Measurements from ENCODE around the gene SPATA46. TPM values are rescaled to one million over a fixed set of nuclear protein-coding genes. Genes with fewer than 3 reads are reported as not detected.

The SPATA46 gene
- total RNA-seq, 1 experiment from 2014 or later, result not detected

- intact Hi-C loops (cut with micrococcal nuclease), result no loop called here
- TF ChIP-seq REST (IDR thresholded peaks at IDR 0.05; ENCODE audit: low read depth), result no peak
- no peak for TF ChIP-seq SRF (IDR thresholded peaks at IDR 0.05; ENCODE audit: low read depth)
- TF ChIP-seq TCF7L2 (IDR thresholded peaks at IDR 0.05; ENCODE audit: borderline replicate concordance, extremely low read depth, insufficient read depth, insufficient read length), result no peak
- no peak for TF ChIP-seq RAD21 (IDR thresholded peaks at IDR 0.05; ENCODE audit: low read depth)
- no peak for TF ChIP-seq CEBPB (IDR thresholded peaks at IDR 0.05; ENCODE audit: low read depth)
- TF ChIP-seq SP1 (IDR thresholded peaks at IDR 0.05; ENCODE audit: low read depth), result no peak
- no peak for TF ChIP-seq ZNF274 (IDR thresholded peaks at IDR 0.05; ENCODE audit: low read depth, low read length)
- TF ChIP-seq CBX3 (IDR thresholded peaks at IDR 0.05; ENCODE audit: low read depth), result no peak
- TF ChIP-seq ZFX (IDR thresholded peaks at IDR 0.05), result no peak
- TF ChIP-seq YY1 (IDR thresholded peaks at IDR 0.05; ENCODE audit: extremely low read depth, insufficient replicate concordance, low read depth, low read length), result no peak
- no peak for TF ChIP-seq SIN3A (IDR thresholded peaks at IDR 0.05; ENCODE audit: low read depth)
- TF ChIP-seq FOSL1 (IDR thresholded peaks at IDR 0.05; ENCODE audit: low read depth), result no peak
- TF ChIP-seq CTCF (IDR thresholded peaks at IDR 0.05 in 2 of 3, conservative IDR thresholded peaks at IDR 0.05 in 1 of 3; ENCODE audit: borderline replicate concordance in 1 of 3, insufficient read depth in 1 of 3, low read depth in 2 of 3, low read length in 2 of 3), result no peak
- Histone ChIP-seq H3K27ac (ENCODE audit: low read depth, low read length) (no peak overlapping the region), H4K20me1 (ENCODE audit: insufficient read depth) (no peaks in the 10 kb centered on the region), H3K4me2 (ENCODE audit: low read length) (no peak overlapping the region), H3K9me3 (ENCODE audit: control insufficient read depth in 1 of 2, insufficient read depth in 1 of 2, low read depth in 1 of 2, low read length in 2 of 2) (no peaks in the 10 kb centered on the region), H3K79me2 (ENCODE audit: insufficient read depth, low read length) (no peaks in the 10 kb centered on the region), H3K9me2 (ENCODE audit: insufficient read depth) (no peaks in the 10 kb centered on the region), H3K4me3 (replicated peaks in 1 of 2; ENCODE audit: low read depth in 1 of 2, low read length in 2 of 2) (no peak overlapping the region), H3K9ac (ENCODE audit: low read length) (no peak overlapping the region), H3K36me3 (ENCODE audit: control insufficient read depth in 1 of 2, insufficient read depth in 2 of 2, low read length in 2 of 2) (no peaks in the 10 kb centered on the region), H3K27me3 (ENCODE audit: insufficient read depth, low read length) (no peaks in the 10 kb centered on the region), H2AFZ (ENCODE audit: low read depth, low read length, poor library complexity, severe bottlenecking) (no peak overlapping the region), H3K4me1 (ENCODE audit: control insufficient read depth in 1 of 2, insufficient read depth in 2 of 2, low read length in 2 of 2) (peaks cover 24 to 42% of the 10 kb centered on the region in 2 experiments; a peak in 3 of 4 replicates)
- BruUV-seq (replicated peaks), result no TSS peak
- POLR2A ChIA-PET, result no interaction called here
- no peak for DNase-seq (ENCODE audit: low read depth, low spot score)
- RAD21 ChIA-PET (ENCODE audit: low non-redundant PET in 1 of 2, low total read pairs in 2 of 2, uncharacterized antibody in 2 of 2, unreplicated experiment in 2 of 2), result no interaction called here
- ATAC-seq, result no peak
- CTCF ChIA-PET, result no interaction called here
Observed at GRCh38 chr1:162416909-162417308, 40.3 kb upstream of the SPATA46 start.

Measured in HCT116 (cell line).